Chondrocyte (in vitro differentiated cells): ENCODE measurements around the gene ATG13. TPM values are rescaled to one million over a fixed set of nuclear protein-coding genes. Genes with fewer than 3 reads are reported as not detected.

Source experiments
- DNase-seq: peaks from one replicate; pipeline ENCODE4 v3.0.0; 2021; ENCODE audit warnings: mixed read lengths, low spot score
- H3K27ac Mint-ChIP-seq: one replicate; pipeline ENCODE4 v1.8.0; 2021; ENCODE audit warnings: mild to moderate bottlenecking, moderate library complexity, mixed read lengths; ENCODE audit not compliant: unreplicated experiment
- H3K27me3 Mint-ChIP-seq: 2 replicates; pipeline ENCODE4 v1.8.0; 2021; ENCODE audit warnings: low read depth, mixed read lengths
- H3K36me3 Mint-ChIP-seq: 2 replicates; pipeline ENCODE4 v1.8.0; 2021; ENCODE audit warnings: low read depth, mixed read lengths
- H3K4me1 Mint-ChIP-seq: 2 replicates; pipeline ENCODE4 v1.8.0; 2021; ENCODE audit warnings: low read depth, mild to moderate bottlenecking, mixed read lengths
- H3K4me3 Mint-ChIP-seq: one replicate; pipeline ENCODE4 v1.8.0; 2021; ENCODE audit warnings: mild to moderate bottlenecking, moderate library complexity, mixed read lengths; ENCODE audit not compliant: unreplicated experiment
- H3K9me3 Mint-ChIP-seq: 2 replicates; pipeline ENCODE4 v1.8.0; 2021; ENCODE audit warnings: low read depth, mixed read lengths
- total RNA-seq: library from RNA; stranded (reverse); gene quantifications from 3 replicates; pipeline ENCODE4 v1.2.1, GENCODE V29; 2021
- TF ChIP-seq, protein P1 (sequence below): fragments of 200-600 bp; sonication (generic); IDR thresholded peaks from 2 replicates; pipeline ENCODE4 v1.5.0; 2021; ENCODE audit warnings: antibody characterized with exemption, mild to moderate bottlenecking, moderate library complexity

ATG13 gene
- total RNA-seq, 1 donor from 2014 or later: 67.1 TPM

DNA sequence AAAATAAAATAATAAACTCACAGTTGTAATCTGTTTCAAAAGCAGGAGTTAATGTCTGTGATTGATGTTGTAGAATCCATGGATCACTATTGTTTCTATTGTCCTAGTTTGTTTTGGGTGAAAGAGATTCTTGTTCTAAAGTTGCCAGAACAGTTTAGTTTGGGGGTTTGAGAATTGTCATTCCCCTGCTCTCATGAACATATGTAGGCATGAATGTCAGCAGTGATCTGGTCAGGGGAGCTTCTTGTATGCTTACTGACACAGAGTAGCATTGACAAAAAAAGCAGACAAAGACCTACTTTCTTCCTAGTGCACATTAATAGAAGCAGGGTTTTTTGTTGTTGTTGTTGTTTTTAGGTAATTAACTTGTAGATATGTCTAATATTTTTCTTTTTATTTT, 44.5 kb downstream of the ATG13 start:
- no peak overlapping the region for H3K4me3 Mint-ChIP-seq
- TF ChIP-seq, protein P1, sequence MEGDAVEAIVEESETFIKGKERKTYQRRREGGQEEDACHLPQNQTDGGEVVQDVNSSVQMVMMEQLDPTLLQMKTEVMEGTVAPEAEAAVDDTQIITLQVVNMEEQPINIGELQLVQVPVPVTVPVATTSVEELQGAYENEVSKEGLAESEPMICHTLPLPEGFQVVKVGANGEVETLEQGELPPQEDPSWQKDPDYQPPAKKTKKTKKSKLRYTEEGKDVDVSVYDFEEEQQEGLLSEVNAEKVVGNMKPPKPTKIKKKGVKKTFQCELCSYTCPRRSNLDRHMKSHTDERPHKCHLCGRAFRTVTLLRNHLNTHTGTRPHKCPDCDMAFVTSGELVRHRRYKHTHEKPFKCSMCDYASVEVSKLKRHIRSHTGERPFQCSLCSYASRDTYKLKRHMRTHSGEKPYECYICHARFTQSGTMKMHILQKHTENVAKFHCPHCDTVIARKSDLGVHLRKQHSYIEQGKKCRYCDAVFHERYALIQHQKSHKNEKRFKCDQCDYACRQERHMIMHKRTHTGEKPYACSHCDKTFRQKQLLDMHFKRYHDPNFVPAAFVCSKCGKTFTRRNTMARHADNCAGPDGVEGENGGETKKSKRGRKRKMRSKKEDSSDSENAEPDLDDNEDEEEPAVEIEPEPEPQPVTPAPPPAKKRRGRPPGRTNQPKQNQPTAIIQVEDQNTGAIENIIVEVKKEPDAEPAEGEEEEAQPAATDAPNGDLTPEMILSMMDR: no peak
- no peaks in the 10 kb centered on the region for H3K9me3 Mint-ChIP-seq
- H3K27ac Mint-ChIP-seq: no peak overlapping the region
- H3K4me1 Mint-ChIP-seq: peaks cover 30% of the 10 kb centered on the region
- H3K36me3 Mint-ChIP-seq: peaks cover 45% of the 10 kb centered on the region
- H3K27me3 Mint-ChIP-seq: no peaks in the 10 kb centered on the region
- no peak for DNase-seq

DNA sequence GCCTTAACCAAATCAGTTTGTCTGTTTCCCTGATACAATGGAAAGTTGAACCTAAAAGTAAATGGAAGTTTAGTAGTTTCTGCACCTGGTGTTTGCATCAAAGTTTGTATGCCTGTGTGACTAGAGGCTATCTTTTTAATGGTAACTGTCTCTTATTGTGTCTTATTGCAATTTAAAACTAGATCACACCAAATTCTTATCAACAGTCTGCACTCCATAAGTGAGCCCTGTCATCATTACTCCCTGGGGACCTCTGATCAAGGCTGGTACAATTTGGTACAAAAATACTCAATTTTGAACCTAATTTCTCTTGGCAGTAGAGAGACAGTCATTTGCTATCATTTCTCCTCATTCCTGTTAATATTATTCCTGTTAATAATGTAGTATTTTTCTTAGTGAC, 45.0 kb downstream of the ATG13 start:
- no peaks in the 10 kb centered on the region for H3K27me3 Mint-ChIP-seq
- H3K36me3 Mint-ChIP-seq: peaks cover 48% of the 10 kb centered on the region
- H3K4me1 Mint-ChIP-seq: peaks cover 31% of the 10 kb centered on the region
- no peak overlapping the region for H3K27ac Mint-ChIP-seq
- DNase-seq: no peak
- TF ChIP-seq, protein P1: no peak
- no peaks in the 10 kb centered on the region for H3K9me3 Mint-ChIP-seq
- H3K4me3 Mint-ChIP-seq: no peak overlapping the region

DNA sequence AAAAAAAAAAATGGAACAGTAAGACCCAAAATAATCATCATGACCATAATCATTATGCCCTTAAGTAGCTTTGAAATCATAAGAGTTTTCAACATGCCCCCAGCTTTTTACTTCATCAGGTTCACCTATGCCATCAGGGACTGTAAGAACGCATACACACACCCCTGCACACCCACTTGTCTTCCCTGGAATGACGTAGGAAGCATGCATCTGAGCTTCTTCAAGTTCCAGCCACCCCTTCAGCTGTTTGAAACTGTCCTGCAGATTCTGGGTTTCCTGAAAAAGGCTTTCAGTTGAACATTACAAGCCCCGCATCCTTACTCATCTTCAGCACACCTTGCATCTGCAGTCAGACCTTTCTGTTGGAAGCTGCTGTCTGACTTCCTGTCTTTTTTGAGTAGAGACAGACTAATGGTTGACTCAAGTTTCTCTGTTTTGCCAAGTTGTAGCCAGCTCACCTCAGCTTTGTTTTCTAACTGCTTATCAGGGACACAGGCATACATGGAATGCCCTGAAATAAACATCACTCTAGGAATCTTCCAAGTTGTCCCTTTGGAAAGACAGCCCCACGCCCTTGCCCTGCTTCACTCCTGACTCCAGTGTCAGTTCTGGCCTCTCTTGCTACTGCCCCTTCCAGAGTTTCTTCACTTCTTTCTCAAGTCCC, 46.1 kb downstream of the ATG13 start:
- Mint-ChIP-seq H3K36me3 (peaks cover 44% of the 10 kb centered on the region), H3K9me3 (no peaks in the 10 kb centered on the region), H3K4me1 (peaks cover 23% of the 10 kb centered on the region), H3K27ac (no peak overlapping the region), H3K4me3 (no peak overlapping the region), H3K27me3 (no peaks in the 10 kb centered on the region)
- DNase-seq: no peak
- TF ChIP-seq, protein P1: no peak

DNA sequence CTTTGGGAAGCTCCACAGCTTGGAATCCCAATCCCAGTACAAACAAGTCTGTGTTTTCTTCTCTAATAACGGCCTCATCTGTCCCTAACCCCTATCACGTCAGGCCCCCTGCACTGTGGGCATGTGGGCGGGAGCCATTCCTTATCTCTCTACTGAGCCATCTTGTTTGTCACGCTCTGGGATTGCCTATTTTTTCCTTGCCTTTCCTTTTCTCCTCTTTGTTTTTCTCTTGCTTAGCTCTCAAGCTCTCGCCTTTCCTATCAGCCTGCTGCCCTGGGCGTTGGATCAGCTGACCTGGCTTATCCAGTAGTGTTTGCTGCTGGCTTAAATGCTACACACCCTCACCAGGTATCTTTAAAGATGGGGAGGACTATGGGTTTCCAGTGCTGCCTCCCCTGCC, 47.3 kb downstream of the ATG13 start:
- Mint-ChIP-seq H3K4me3 (no peak overlapping the region), H3K27me3 (no peaks in the 10 kb centered on the region), H3K27ac (peak overlapping the region; percentile 22), H3K9me3 (no peaks in the 10 kb centered on the region), H3K4me1 (peaks cover 18% of the 10 kb centered on the region), H3K36me3 (peaks cover 45% of the 10 kb centered on the region)
- no peak for DNase-seq
- TF ChIP-seq, protein P1: no peak

DNA sequence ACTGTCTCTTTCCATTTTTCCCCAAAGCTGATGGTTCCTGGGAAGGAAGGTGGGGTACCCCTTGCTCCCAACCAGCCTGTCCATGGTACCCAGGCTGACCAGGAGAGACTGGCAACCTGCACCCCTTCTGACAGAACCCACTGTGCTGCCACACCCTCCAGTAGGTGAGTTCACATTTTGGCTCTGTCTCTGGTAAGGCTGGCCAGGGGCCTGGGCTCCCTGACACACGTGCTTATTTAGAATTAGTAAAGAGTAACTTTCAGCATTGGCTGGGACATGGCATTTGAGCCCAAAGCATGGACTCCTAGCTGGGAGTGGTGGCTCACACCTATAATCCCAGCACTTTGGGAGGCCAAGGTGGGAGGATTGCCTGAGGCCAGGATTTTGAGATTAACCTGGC, 48.0 kb downstream of the ATG13 start:
- Mint-ChIP-seq H3K4me1 (peaks cover 17% of the 10 kb centered on the region), H3K27ac (no peak overlapping the region), H3K4me3 (no peak overlapping the region), H3K9me3 (no peaks in the 10 kb centered on the region), H3K36me3 (peaks cover 42% of the 10 kb centered on the region), H3K27me3 (no peaks in the 10 kb centered on the region)
- TF ChIP-seq, protein P1: no peak
- no peak for DNase-seq
